ENCODE measurements around the gene DUSP23. TPM values are rescaled to one million over a fixed set of nuclear protein-coding genes. Genes with fewer than 3 reads are reported as not detected.

DUSP23 gene
- total and polyA plus RNA-seq, 10 of the 15 experiments (the other 5 are each of a cell fraction or from before 2014, with no cell fraction given) = 1.1 to 6.9 (median 4.1) TPM; not detected in 1

DNA sequence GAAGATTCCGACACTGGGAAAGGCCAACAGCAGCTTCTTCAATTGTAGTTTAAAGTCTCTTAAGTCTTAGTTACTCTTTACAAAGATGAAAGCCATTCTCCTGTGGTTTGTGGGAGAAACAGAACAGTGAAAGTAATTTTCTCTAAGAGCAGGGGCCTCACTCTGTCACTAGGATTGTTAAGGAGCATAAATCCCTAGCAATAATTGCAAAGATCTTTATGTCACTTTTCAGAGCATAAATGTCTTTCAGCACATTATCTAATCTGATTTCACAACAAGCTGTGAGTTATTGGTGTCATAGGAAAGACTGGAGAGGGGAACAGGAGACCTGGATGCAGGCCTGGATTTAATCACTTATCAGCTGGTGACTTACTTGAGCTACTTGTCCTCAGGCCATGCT lies 32.4 kb upstream of the DUSP23 start:
- RAD21 ChIA-PET (ENCODE audit: unreplicated experiment) = no interaction called here
- TF ChIP-seq, protein P1, sequence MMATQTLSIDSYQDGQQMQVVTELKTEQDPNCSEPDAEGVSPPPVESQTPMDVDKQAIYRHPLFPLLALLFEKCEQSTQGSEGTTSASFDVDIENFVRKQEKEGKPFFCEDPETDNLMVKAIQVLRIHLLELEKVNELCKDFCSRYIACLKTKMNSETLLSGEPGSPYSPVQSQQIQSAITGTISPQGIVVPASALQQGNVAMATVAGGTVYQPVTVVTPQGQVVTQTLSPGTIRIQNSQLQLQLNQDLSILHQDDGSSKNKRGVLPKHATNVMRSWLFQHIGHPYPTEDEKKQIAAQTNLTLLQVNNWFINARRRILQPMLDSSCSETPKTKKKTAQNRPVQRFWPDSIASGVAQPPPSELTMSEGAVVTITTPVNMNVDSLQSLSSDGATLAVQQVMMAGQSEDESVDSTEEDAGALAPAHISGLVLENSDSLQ (IDR thresholded peaks at IDR 0.05) = no peak
- TF ChIP-seq, protein P2, sequence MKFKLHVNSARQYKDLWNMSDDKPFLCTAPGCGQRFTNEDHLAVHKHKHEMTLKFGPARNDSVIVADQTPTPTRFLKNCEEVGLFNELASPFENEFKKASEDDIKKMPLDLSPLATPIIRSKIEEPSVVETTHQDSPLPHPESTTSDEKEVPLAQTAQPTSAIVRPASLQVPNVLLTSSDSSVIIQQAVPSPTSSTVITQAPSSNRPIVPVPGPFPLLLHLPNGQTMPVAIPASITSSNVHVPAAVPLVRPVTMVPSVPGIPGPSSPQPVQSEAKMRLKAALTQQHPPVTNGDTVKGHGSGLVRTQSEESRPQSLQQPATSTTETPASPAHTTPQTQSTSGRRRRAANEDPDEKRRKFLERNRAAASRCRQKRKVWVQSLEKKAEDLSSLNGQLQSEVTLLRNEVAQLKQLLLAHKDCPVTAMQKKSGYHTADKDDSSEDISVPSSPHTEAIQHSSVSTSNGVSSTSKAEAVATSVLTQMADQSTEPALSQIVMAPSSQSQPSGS (IDR thresholded peaks at IDR 0.05; ENCODE audit: low read length) = no peak
- TF ChIP-seq SIX5 (IDR thresholded peaks at IDR 0.05; ENCODE audit: low read depth, low read length, severe bottlenecking) (no peak), MTA2 (IDR thresholded peaks at IDR 0.05; ENCODE audit: low read depth) (no peak), SMARCA5 (IDR thresholded peaks at IDR 0.05) (no peak), STAT1 (conservative IDR thresholded peaks at IDR 0.05) (no peak), SPI1 (IDR thresholded peaks at IDR 0.05; ENCODE audit: borderline replicate concordance, insufficient read depth, low read depth, low read length) (no peak), SIN3A (IDR thresholded peaks at IDR 0.05; ENCODE audit: low read depth, low read length) (no peak), CREM (IDR thresholded peaks at IDR 0.05; ENCODE audit: low read depth) (no peak), SUPT20H (IDR thresholded peaks at IDR 0.05; ENCODE audit: borderline replicate concordance, control insufficient read depth, low read depth, low read length) (no peak), TCF3 (IDR thresholded peaks at IDR 0.05; ENCODE audit: borderline replicate concordance, insufficient read depth, low read depth, low read length) (no peak)
- TF ChIP-seq, protein P3, sequence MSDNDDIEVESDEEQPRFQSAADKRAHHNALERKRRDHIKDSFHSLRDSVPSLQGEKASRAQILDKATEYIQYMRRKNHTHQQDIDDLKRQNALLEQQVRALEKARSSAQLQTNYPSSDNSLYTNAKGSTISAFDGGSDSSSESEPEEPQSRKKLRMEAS (IDR thresholded peaks at IDR 0.05; ENCODE audit: low read depth, low read length) = no peak
- TF ChIP-seq, protein P4, sequence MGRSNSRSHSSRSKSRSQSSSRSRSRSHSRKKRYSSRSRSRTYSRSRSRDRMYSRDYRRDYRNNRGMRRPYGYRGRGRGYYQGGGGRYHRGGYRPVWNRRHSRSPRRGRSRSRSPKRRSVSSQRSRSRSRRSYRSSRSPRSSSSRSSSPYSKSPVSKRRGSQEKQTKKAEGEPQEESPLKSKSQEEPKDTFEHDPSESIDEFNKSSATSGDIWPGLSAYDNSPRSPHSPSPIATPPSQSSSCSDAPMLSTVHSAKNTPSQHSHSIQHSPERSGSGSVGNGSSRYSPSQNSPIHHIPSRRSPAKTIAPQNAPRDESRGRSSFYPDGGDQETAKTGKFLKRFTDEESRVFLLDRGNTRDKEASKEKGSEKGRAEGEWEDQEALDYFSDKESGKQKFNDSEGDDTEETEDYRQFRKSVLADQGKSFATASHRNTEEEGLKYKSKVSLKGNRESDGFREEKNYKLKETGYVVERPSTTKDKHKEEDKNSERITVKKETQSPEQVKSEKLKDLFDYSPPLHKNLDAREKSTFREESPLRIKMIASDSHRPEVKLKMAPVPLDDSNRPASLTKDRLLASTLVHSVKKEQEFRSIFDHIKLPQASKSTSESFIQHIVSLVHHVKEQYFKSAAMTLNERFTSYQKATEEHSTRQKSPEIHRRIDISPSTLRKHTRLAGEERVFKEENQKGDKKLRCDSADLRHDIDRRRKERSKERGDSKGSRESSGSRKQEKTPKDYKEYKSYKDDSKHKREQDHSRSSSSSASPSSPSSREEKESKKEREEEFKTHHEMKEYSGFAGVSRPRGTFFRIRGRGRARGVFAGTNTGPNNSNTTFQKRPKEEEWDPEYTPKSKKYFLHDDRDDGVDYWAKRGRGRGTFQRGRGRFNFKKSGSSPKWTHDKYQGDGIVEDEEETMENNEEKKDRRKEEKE (IDR thresholded peaks at IDR 0.05) = no peak
- TF ChIP-seq, protein P5, sequence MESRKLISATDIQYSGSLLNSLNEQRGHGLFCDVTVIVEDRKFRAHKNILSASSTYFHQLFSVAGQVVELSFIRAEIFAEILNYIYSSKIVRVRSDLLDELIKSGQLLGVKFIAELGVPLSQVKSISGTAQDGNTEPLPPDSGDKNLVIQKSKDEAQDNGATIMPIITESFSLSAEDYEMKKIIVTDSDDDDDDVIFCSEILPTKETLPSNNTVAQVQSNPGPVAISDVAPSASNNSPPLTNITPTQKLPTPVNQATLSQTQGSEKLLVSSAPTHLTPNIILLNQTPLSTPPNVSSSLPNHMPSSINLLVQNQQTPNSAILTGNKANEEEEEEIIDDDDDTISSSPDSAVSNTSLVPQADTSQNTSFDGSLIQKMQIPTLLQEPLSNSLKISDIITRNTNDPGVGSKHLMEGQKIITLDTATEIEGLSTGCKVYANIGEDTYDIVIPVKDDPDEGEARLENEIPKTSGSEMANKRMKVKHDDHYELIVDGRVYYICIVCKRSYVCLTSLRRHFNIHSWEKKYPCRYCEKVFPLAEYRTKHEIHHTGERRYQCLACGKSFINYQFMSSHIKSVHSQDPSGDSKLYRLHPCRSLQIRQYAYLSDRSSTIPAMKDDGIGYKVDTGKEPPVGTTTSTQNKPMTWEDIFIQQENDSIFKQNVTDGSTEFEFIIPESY (IDR thresholded peaks at IDR 0.05) = no peak
- TF ChIP-seq, protein P6, sequence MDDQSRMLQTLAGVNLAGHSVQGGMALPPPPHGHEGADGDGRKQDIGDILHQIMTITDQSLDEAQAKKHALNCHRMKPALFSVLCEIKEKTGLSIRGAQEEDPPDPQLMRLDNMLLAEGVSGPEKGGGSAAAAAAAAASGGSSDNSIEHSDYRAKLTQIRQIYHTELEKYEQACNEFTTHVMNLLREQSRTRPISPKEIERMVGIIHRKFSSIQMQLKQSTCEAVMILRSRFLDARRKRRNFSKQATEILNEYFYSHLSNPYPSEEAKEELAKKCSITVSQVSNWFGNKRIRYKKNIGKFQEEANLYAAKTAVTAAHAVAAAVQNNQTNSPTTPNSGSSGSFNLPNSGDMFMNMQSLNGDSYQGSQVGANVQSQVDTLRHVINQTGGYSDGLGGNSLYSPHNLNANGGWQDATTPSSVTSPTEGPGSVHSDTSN (IDR thresholded peaks at IDR 0.05; ENCODE audit: insufficient replicate concordance, low read depth, low read length) = no peak

More for the DNA sequence above, 32.4 kb upstream of the DUSP23 start:
- ATAC-seq (no peak), DNase-seq (ENCODE audit: low read depth, low spot score) (no peak), FAIRE-seq (no peak)
- SMC1A ChIA-PET (ENCODE audit: uncharacterized antibody, unreplicated experiment) = no interaction called here
- H3K4me2 ChIP-seq (ENCODE audit: control insufficient read depth, insufficient read depth) = no peak overlapping the region
- H3K4me1 ChIP-seq (ENCODE audit: control insufficient read depth, insufficient read depth, low read length) = no peaks in the 10 kb centered on the region
- no peaks in the 10 kb centered on the region for H3K79me2 ChIP-seq (ENCODE audit: control insufficient read depth, insufficient read depth, low read length)
- H2AFZ ChIP-seq (ENCODE audit: control insufficient read depth, low read depth, low read length) = no peak overlapping the region
- no TSS peak for BruUV-seq (replicated peaks)
- no peaks in the 10 kb centered on the region for H3K36me3 ChIP-seq (ENCODE audit: control insufficient read depth in 2 of 2, insufficient read depth in 2 of 2, low read length in 1 of 2)
- no peaks in the 10 kb centered on the region for H3K27me3 ChIP-seq (replicated peaks in 1 of 2; ENCODE audit: control insufficient read depth in 2 of 2, insufficient read depth in 2 of 2, low read length in 1 of 2)
- in situ Hi-C loops (cut with MboI) (no loop called here), intact Hi-C loops (cut with micrococcal nuclease; ENCODE audit: unreplicated experiment) (no loop called here)
- H3K9me3 ChIP-seq (replicated peaks; ENCODE audit: control insufficient read depth, insufficient read depth, low read length) = no peaks in the 10 kb centered on the region
- H3K4me3 ChIP-seq = no peak overlapping the region
- H3K27ac ChIP-seq (ENCODE audit: control insufficient read depth, insufficient read depth) = no peak overlapping the region
- H3K9ac ChIP-seq (ENCODE audit: control insufficient read depth, insufficient read depth, low read length) = no peak overlapping the region
- 33% methylated on average over 1 of the region's 1 CpG for WGBS (ENCODE audit: insufficient coverage, insufficient replicate concordance, low lambda C conversion rate, missing lambda C conversion rate)
- no peaks in the 10 kb centered on the region for H4K20me1 ChIP-seq (ENCODE audit: control insufficient read depth, insufficient read depth)
- CTCF ChIA-PET = no interaction called here
- POLR2A ChIA-PET = interaction anchor here (0.6 kb wide), 1 partner anchor 231 kb away, joined by 3 read pairs; no protein-coding TSS in a partner anchor

Measured in GM12878 (cell line).